HG02571 (cell line): ENCODE measurements around the gene MOB3B.

Source experiments
- ATAC-seq: cut with Tn5 transposase; IDR thresholded peaks from one replicate; pipeline ENCODE4 v1.9.1; 2021; ENCODE audit warnings: mild to moderate bottlenecking, moderate library complexity; ENCODE audit not compliant: unreplicated experiment

Gene MOB3B

GRCh38 chr9:27394826-27395201, 134.8 kb downstream of the MOB3B start:
- no peak for ATAC-seq

DNA sequence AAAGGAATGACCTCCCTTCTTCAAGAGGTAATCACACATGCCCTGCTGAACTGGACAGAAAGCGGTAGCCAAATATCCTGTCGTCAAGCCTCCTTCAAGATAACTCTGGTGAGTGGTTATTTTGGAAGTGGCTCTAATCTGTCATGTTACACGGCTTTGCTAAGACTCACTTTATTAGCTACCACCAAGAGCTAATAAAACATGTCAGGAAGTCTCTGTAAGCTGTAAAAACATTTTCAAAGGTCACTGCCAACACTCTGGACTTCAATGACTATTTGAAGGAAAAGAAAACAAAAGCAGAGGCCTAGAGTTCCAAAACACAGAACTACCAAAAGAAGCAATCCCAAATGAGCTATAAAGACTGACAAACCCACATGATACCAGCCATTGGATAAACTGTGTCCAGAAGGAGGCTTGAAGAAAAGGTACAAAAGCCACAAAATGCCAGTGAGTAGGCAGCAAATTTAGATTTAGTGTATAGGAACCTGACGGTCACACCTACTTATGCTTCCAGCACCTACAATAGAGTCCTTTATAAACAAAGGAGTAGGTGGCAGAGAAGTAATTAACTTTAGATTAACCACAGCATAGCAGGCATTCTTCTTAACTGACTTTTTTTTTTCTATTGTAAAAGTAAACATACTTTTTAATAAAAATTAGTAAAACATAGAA, 135.3 kb downstream of the MOB3B start:
- no peak for ATAC-seq

GRCh38 chr9:27393054-27393846, 136.4 kb downstream of the MOB3B start:
- no peak for ATAC-seq

DNA sequence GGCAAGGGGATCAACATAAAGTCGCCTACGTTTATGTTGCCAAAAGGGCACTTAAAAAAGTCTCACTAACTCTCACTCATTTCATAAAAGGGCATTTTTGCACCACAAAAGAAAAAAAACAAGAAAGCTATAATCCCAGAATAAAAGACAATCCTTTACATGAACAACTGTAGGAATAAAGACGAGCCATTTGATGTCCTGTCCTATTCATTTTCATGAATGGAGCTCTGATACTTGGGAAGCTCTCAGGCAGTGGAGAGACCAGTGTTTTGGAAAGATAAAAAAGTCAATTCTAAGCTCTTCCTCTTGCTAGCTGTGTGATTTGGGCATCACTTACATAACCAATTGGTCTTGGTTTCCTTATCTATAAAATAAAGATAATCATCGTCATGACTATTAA, 137.2 kb downstream of the MOB3B start:
- ATAC-seq = no peak

DNA sequence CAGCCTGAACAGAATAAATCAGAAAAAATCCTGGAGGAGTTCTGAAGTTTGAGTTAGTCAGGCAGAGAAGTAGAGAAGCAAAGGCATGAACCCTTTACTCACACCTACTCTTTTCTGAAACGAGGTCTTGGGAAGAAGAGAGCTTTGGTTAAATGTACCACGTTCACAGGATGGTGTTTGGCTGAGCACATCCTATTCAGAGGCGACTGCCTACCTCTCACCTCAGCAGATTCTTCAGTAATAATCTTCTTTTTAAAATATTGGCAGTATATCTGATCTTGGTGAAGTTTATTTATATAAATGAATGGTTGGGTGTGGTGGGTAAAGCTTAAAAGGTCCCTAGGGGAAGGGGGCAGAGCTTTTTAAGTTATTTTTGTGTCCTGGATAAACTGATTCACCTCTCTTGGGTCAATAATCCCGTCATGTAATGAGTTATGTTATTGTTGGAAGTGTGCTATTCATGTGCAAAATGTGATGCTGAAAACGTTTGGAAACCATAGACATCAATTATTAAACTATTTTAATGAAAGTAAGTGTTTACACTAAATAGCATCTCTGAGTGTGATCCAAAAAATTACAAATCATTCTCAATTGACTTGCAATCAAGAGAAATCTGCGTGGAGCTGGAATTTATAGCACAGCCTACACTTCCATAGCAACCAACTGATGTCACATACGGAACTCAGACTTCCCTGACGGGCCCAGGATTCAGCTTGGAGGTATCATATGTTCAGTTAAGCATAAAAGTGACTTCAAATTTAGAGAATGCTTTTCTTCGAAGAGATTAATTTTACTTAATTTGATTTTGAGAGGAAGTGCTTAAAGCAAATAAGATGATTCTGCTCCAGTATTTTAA, 138.3 kb downstream of the MOB3B start:
- no peak for ATAC-seq

GRCh38 chr9:27388150-27388549, 141.5 kb downstream of the MOB3B start:
- no peak for ATAC-seq

- ATAC-seq = no peak
These were observed 141.9 kb downstream of the MOB3B start for GRCh38 chr9:27387722-27388121.

DNA sequence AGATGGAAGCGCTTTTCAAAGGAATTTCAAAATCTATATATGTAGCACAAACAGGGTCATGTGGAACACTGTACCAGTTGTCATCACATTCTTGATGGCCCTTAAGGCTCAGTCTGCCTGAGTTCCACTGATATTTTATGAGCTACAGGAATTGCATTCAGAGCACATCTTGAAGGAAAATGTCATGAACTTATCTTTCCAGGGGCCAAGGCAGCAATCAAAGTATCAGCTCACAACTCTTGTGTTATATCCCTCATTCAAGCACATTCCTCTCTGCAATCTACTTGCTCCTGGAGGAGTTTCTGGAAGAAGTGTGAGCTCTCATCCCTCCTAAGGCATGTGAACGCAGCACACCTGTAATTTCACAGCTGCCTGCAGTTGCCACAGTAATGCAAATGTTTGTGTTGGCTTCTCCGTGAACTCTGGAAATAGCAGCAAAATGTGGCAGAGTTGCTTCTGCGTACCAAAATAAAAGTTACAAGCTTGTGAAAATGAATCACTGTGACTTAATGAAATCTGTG, 143.0 kb downstream of the MOB3B start:
- ATAC-seq = no peak

DNA sequence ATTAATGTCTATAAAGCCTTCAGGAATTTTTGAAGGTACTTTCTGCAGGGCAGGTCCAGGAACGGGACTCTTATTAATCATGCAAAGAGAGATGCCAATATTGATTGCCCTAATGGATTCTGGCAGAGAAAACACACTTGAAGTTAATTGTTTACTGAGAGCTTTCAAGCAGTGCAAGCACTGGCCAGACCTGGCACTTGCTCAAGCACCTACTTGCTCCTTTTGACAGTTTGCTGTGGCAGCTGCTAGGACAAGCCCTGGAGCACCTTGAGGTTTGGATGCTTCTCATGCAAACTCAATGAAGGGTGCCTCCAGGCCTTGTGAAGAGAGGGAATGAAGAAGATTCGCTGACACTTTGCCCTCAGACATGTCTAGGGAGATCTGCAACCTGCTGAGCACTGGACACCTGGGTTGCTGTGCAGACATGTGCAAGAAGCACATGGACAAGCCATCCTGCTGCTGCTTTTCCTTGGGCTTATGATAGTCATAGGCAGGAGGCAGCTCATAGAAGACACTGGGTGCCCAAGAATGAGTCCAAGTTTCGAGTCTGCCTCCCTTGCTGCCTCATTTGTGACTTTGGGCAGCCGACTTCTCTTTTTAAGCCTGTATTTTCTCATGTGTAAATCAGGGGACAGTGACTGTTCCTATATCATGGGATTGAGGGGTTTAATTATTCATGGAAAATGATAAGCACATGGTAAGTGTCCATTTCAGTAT, 143.8 kb downstream of the MOB3B start:
- ATAC-seq = no peak

- ATAC-seq = no peak
These were observed 145.2 kb downstream of the MOB3B start for GRCh38 chr9:27384262-27385014.

DNA sequence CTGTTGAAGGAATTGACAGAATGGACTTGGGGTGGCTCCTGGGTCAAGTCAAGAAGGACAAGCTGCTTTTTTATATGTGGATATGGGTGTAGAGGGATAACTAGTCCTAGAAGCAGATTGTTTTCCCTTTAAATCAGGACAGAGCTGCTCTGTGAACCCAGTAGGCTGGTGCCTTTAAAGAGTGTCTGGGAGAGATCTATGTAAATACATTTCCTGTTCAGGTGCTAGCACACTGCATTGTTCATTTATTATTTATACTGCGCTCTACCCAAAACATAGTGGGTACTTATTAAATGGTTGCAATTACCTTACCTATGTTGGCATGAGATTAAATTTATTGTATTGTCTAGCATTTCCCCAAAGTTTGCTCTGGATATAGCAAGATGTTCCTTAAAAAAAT, 146.1 kb downstream of the MOB3B start:
- ATAC-seq = no peak

GRCh38 chr9:27382975-27383374, 146.6 kb downstream of the MOB3B start:
- no peak for ATAC-seq

GRCh38 chr9:27382308-27382707, 147.3 kb downstream of the MOB3B start:
- ATAC-seq = no peak

DNA sequence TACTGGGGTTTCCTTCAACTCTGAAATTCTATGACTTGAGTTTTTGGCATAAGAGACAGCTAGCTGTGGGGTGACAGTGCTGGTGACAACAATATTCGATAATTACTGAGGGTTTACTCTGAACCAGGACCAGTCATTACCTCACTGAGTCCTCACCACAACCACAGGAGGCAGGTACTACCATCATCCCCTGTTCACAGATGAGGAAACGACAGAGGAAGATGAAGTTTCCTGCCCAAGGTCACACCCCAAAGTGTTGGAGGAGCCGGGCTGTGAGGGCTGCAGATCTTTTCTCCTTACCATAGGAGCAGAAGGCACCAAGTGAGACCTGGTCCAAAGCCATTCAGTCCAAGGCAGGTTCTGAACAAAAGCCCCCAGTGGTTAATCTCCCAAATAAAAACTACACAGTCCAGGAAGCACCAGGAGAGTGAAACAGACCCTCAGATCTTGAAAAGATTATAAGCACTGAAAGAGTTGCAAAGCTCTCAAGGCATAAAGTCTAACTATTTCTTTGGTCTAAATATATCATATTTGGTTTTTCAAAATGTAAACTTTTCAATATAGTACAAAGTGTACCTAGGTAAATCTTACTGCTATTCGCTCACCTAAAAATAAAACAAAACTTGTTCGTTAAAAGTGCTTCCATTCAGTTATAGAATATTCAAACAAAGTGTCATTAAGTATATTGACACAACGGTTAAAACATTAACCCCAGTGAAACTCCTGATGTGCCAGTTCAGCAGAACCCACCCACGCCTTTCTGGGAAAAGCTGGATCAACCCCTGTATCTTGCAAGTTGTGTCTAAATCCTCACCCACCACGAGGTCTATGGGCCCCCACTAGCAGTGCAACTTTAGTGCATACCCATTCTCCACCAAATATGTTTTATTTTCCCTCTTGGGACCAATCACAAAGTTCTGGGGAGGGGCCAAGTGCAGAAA, 150.0 kb downstream of the MOB3B start:
- ATAC-seq = no peak

DNA sequence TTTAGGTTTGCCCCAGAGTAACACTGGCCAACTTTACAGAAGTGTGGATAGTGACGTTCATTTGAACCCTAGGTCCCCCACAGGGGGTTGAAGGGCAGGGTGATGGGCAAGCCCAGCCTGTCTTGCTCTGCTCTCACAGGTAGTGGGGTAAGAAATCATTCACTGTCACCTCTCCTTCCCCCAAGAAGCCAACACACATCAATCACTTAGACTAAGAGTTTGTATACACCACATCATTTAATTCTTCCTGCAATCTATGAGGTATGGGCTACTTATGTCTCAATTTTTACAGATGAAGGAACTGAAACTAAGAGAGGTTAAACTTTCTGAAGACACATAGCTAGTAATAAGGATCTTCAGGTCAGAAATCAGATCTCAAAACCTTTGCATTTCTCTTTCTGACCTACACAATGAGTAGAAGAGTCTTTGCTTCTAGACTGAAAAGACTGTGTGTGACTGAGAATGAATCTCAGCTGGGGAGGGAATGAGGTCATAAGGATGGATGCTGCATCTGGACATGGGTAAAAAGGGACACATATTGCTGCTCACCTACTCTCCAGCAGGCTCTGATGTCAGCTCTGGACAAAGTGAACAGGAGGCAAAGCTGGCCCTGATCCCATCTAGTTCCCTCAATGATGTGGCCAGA, 151.7 kb downstream of the MOB3B start:
- peak; percentile 80 for ATAC-seq

GRCh38 chr9:27377147-27377807, 152.3 kb downstream of the MOB3B start:
- ATAC-seq = peak; percentile 42

GRCh38 chr9:27373851-27374250, 155.8 kb downstream of the MOB3B start:
- no peak for ATAC-seq

- no peak for ATAC-seq
These were observed 157.0 kb downstream of the MOB3B start for GRCh38 chr9:27372615-27373014.
